SK-N-SH treated with all-trans-retinoic acid at 6 μM for 48 hours (cell line): ENCODE data around the gene CUL4B.

Experiments used
- ARNTL ChIP-seq: fragments of 450-650 bp; formaldehyde crosslinking; IDR thresholded peaks from 2 replicates; pipeline ENCODE4 v1.5.0; 2020; ENCODE audit warnings: low read depth, mild to moderate bottlenecking, moderate library complexity, borderline replicate concordance
- OSR1 ChIP-seq: fragments of 250-450 bp; sonication (Bioruptor Pico); IDR thresholded peaks from 2 replicates; pipeline ENCODE4 v1.8.0; 2022; ENCODE audit warnings: moderate library complexity, mild to moderate bottlenecking, inconsistent platforms
- RARB ChIP-seq: fragments of 250-450 bp; sonication (Bioruptor Pico); IDR thresholded peaks from 2 replicates; pipeline ENCODE4 v1.8.0; 2021; ENCODE audit warnings: mild to moderate bottlenecking, moderate library complexity
- SNAI2 ChIP-seq: fragments of 250-450 bp; sonication (Bioruptor Pico); IDR thresholded peaks from 2 replicates; pipeline ENCODE4 v1.5.0; 2020; ENCODE audit warnings: mild to moderate bottlenecking, moderate library complexity
- TCF4 ChIP-seq: fragments of 250-450 bp; sonication (Bioruptor Pico); IDR thresholded peaks from 2 replicates; pipeline ENCODE4 v1.8.0; 2021; ENCODE audit warnings: mild to moderate bottlenecking, moderate library complexity, borderline replicate concordance
- TOX ChIP-seq: fragments of 250-450 bp; sonication (Bioruptor Pico); IDR thresholded peaks from 2 replicates; pipeline ENCODE4 v1.8.0; 2021; ENCODE audit warnings: mild to moderate bottlenecking, moderate library complexity, borderline replicate concordance
- ZC3H10 ChIP-seq: fragments of 250-450 bp; sonication (Bioruptor Pico); IDR thresholded peaks from 2 replicates; pipeline ENCODE4 v1.5.1; 2021; ENCODE audit warnings: mild to moderate bottlenecking, moderate library complexity
- ZNF70 ChIP-seq: fragments of 450-650 bp; formaldehyde crosslinking; IDR thresholded peaks from 2 replicates; pipeline ENCODE4 v1.5.0; 2020; ENCODE audit warnings: mild to moderate bottlenecking, moderate library complexity
- TF ChIP-seq, protein P1 (sequence below): fragments of 250-450 bp; sonication (Bioruptor Pico); IDR thresholded peaks from 2 replicates; pipeline ENCODE4 v1.8.0; 2020; ENCODE audit warnings: mild to moderate bottlenecking, moderate library complexity, borderline replicate concordance
- TF ChIP-seq, protein P2 (sequence below): fragments of 250-450 bp; sonication (Bioruptor Pico); IDR thresholded peaks from 2 replicates; pipeline ENCODE4 v1.5.1; 2021; ENCODE audit warnings: mild to moderate bottlenecking, moderate library complexity
- TF ChIP-seq, protein P3 (sequence below): fragments of 250-450 bp; sonication (Bioruptor Pico); IDR thresholded peaks from 2 replicates; pipeline ENCODE4 v1.5.1; 2020; ENCODE audit warnings: low read depth, mild to moderate bottlenecking, moderate library complexity
- TF ChIP-seq, protein P4 (sequence below): fragments of 250-450 bp; sonication (Bioruptor Pico); IDR thresholded peaks from 2 replicates; pipeline ENCODE4 v1.8.0; 2021; ENCODE audit warnings: low read depth, mild to moderate bottlenecking, moderate library complexity, borderline replicate concordance

- no peak for TF ChIP-seq TOX (CRISPR knock-in tag)
- TF ChIP-seq ZC3H10 (CRISPR knock-in tag): no peak
- TF ChIP-seq OSR1 (CRISPR knock-in tag): no peak
- TF ChIP-seq, protein P1, sequence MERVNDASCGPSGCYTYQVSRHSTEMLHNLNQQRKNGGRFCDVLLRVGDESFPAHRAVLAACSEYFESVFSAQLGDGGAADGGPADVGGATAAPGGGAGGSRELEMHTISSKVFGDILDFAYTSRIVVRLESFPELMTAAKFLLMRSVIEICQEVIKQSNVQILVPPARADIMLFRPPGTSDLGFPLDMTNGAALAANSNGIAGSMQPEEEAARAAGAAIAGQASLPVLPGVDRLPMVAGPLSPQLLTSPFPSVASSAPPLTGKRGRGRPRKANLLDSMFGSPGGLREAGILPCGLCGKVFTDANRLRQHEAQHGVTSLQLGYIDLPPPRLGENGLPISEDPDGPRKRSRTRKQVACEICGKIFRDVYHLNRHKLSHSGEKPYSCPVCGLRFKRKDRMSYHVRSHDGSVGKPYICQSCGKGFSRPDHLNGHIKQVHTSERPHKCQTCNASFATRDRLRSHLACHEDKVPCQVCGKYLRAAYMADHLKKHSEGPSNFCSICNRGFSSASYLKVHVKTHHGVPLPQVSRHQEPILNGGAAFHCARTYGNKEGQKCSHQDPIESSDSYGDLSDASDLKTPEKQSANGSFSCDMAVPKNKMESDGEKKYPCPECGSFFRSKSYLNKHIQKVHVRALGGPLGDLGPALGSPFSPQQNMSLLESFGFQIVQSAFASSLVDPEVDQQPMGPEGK (CRISPR knock-in tag): no peak
- TF ChIP-seq, protein P2, sequence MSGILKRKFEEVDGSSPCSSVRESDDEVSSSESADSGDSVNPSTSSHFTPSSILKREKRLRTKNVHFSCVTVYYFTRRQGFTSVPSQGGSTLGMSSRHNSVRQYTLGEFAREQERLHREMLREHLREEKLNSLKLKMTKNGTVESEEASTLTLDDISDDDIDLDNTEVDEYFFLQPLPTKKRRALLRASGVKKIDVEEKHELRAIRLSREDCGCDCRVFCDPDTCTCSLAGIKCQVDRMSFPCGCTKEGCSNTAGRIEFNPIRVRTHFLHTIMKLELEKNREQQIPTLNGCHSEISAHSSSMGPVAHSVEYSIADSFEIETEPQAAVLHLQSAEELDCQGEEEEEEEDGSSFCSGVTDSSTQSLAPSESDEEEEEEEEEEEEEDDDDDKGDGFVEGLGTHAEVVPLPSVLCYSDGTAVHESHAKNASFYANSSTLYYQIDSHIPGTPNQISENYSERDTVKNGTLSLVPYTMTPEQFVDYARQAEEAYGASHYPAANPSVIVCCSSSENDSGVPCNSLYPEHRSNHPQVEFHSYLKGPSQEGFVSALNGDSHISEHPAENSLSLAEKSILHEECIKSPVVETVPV: no peak
- TF ChIP-seq RARB (CRISPR knock-in tag): no peak
- no peak for TF ChIP-seq ARNTL (CRISPR knock-in tag)
- no peak for TF ChIP-seq TCF4 (CRISPR knock-in tag)
- TF ChIP-seq ZNF70 (CRISPR knock-in tag): no peak
- TF ChIP-seq, protein P3, sequence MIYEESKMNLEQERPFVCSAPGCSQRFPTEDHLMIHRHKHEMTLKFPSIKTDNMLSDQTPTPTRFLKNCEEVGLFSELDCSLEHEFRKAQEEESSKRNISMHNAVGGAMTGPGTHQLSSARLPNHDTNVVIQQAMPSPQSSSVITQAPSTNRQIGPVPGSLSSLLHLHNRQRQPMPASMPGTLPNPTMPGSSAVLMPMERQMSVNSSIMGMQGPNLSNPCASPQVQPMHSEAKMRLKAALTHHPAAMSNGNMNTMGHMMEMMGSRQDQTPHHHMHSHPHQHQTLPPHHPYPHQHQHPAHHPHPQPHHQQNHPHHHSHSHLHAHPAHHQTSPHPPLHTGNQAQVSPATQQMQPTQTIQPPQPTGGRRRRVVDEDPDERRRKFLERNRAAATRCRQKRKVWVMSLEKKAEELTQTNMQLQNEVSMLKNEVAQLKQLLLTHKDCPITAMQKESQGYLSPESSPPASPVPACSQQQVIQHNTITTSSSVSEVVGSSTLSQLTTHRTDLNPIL (CRISPR knock-in tag): no peak
- TF ChIP-seq, protein P4, sequence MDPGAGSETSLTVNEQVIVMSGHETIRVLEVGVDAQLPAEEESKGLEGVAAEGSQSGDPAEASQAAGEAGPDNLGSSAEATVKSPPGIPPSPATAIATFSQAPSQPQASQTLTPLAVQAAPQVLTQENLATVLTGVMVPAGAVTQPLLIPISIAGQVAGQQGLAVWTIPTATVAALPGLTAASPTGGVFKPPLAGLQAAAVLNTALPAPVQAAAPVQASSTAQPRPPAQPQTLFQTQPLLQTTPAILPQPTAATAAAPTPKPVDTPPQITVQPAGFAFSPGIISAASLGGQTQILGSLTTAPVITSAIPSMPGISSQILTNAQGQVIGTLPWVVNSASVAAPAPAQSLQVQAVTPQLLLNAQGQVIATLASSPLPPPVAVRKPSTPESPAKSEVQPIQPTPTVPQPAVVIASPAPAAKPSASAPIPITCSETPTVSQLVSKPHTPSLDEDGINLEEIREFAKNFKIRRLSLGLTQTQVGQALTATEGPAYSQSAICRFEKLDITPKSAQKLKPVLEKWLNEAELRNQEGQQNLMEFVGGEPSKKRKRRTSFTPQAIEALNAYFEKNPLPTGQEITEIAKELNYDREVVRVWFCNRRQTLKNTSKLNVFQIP (CRISPR knock-in tag): no peak
- TF ChIP-seq SNAI2 (CRISPR knock-in tag): no peak
Measured at GRCh38 chrX:120534413-120535205, 26.2 kb downstream of the CUL4B start.
